Germinal center (tissue), 1 donor: ENCODE data around the gene TNRC6A.
"Not testable (repeated sequence)": the region's sequence is repeated elsewhere in the genome, so short reads cannot be mapped to it uniquely, and the experiment has no call there.

Source experiments
- DNase-seq: peaks from one replicate; pipeline ENCODE4 v3.0.0; 2012; ENCODE audit warnings: mixed read lengths, low spot score

Gene TNRC6A

GRCh38 chr16:24845726-24846547 is 116.5 kb downstream of the TNRC6A start, which contains the start of gene SLC5A11:
Gene SLC5A11 (plus strand): TSS chr16:24845963. CDS start chr16:24858644, 12,681 bp downstream.
- no peak for DNase-seq

- DNase-seq = no peak
Observed at GRCh38 chr16:24846548-24847357, 117.3 kb downstream of the TNRC6A start.

- no peak for DNase-seq
Observed at GRCh38 chr16:24847358-24847664, 117.9 kb downstream of the TNRC6A start.

- DNase-seq = no peak
Observed at GRCh38 chr16:24848065-24848464, 118.6 kb downstream of the TNRC6A start.

- no peak for DNase-seq
Observed at GRCh38 chr16:24849641-24850040, 120.2 kb downstream of the TNRC6A start.

GRCh38 chr16:24850289-24850938 is 121.0 kb downstream of the TNRC6A start:
- DNase-seq = no peak

GRCh38 chr16:24851700-24852099 is 122.2 kb downstream of the TNRC6A start:
- DNase-seq = no peak

- DNase-seq = no peak
Observed at GRCh38 chr16:24852281-24852721, 122.8 kb downstream of the TNRC6A start.

- DNase-seq = no peak
Observed at GRCh38 chr16:24853169-24853824, 123.8 kb downstream of the TNRC6A start.

GRCh38 chr16:24853830-24854229 is 124.4 kb downstream of the TNRC6A start:
- DNase-seq = no peak

GRCh38 chr16:24854607-24855171 is 125.2 kb downstream of the TNRC6A start:
- no peak for DNase-seq

GRCh38 chr16:24855678-24856077 is 126.2 kb downstream of the TNRC6A start:
- no peak for DNase-seq

- DNase-seq = not testable (repeated sequence)
Observed at GRCh38 chr16:24856871-24857270, 127.4 kb downstream of the TNRC6A start.

GRCh38 chr16:24858219-24859041 is 129.0 kb downstream of the TNRC6A start:
- peak; percentile 41 for DNase-seq

GRCh38 chr16:24861461-24861860 is 132.0 kb downstream of the TNRC6A start:
- DNase-seq = no peak

- no peak for DNase-seq
Observed at GRCh38 chr16:24863582-24864437, 134.4 kb downstream of the TNRC6A start.

GRCh38 chr16:24869033-24869432 is 139.6 kb downstream of the TNRC6A start:
- no peak for DNase-seq

- DNase-seq = no peak
Observed at GRCh38 chr16:24871891-24872290, 142.4 kb downstream of the TNRC6A start.

GRCh38 chr16:24873028-24873427 is 143.6 kb downstream of the TNRC6A start:
- no peak for DNase-seq

- DNase-seq = no peak
Observed at GRCh38 chr16:24875466-24875865, 146.0 kb downstream of the TNRC6A start.
